ENCODE data around the gene MKS1. TPM values are rescaled to one million over a fixed set of nuclear protein-coding genes. Genes with fewer than 3 reads are reported as not detected.

The MKS1 gene
- total and polyA plus RNA-seq, 2 donors (not counting 3 experiments of a cell fraction or from before 2014, with no cell fraction given), result 12.2 to 13.2 TPM

- TF ChIP-seq POLR2A (IDR thresholded peaks at IDR 0.05; ENCODE audit: low read depth, low read length) (no peak), MAX (IDR thresholded peaks at IDR 0.05; ENCODE audit: insufficient read depth, insufficient read length) (no peak), FOS (IDR thresholded peaks at IDR 0.05; ENCODE audit: borderline replicate concordance, insufficient read depth, low read length) (no peak), JUN (IDR thresholded peaks at IDR 0.05; ENCODE audit: borderline replicate concordance, insufficient read depth, insufficient read length, low read depth) (no peak), MYC (IDR thresholded peaks at IDR 0.05; ENCODE audit: low read depth, low read length) (no peak), POLR2AphosphoS5 (IDR thresholded peaks at IDR 0.05; ENCODE audit: insufficient read depth, low read depth, low read length) (no peak), GATA2 (IDR thresholded peaks at IDR 0.05; ENCODE audit: insufficient read depth, insufficient read length, low read depth, low read length) (no peak), EZH2 (IDR thresholded peaks at IDR 0.05; ENCODE audit: borderline replicate concordance, low read depth, low read length, severe bottlenecking) (no peak)
- TF ChIP-seq, protein P1, sequence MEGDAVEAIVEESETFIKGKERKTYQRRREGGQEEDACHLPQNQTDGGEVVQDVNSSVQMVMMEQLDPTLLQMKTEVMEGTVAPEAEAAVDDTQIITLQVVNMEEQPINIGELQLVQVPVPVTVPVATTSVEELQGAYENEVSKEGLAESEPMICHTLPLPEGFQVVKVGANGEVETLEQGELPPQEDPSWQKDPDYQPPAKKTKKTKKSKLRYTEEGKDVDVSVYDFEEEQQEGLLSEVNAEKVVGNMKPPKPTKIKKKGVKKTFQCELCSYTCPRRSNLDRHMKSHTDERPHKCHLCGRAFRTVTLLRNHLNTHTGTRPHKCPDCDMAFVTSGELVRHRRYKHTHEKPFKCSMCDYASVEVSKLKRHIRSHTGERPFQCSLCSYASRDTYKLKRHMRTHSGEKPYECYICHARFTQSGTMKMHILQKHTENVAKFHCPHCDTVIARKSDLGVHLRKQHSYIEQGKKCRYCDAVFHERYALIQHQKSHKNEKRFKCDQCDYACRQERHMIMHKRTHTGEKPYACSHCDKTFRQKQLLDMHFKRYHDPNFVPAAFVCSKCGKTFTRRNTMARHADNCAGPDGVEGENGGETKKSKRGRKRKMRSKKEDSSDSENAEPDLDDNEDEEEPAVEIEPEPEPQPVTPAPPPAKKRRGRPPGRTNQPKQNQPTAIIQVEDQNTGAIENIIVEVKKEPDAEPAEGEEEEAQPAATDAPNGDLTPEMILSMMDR (IDR thresholded peaks at IDR 0.05; ENCODE audit: extremely low read depth in 1 of 2, insufficient read depth in 1 of 2, low read depth in 1 of 2, low read length in 2 of 2), result no peak
- no peak overlapping the region for H3K4me3 ChIP-seq (replicated peaks in 1 of 3; ENCODE audit: insufficient read depth in 1 of 3, low read depth in 1 of 3, low read length in 3 of 3)
- DNase-seq (ENCODE audit: low read depth, low spot score) (no peak), FAIRE-seq (no peak)
- no peak overlapping the region for H2AFZ ChIP-seq (ENCODE audit: low read depth, low read length)
- ChIA-PET CTCF (no interaction called here), POLR2A (no interaction called here)
- dilution Hi-C loops (cut with MboI; ENCODE audit: extremely low pct_ligation_motif_present, low sequenced_read_pairs) (no loop called here), intact Hi-C loops (cut with micrococcal nuclease) (no loop called here)
- no peak overlapping the region for H3K4me2 ChIP-seq (ENCODE audit: insufficient read depth, low read length)
- H3K79me2 ChIP-seq (ENCODE audit: control insufficient read depth, insufficient read depth, low read length), result no peaks in the 10 kb centered on the region
- no peaks in the 10 kb centered on the region for H3K36me3 ChIP-seq (ENCODE audit: control insufficient read depth in 2 of 2, extremely low read depth in 1 of 2, insufficient read depth in 2 of 2, low read length in 2 of 2)
- no peaks in the 10 kb centered on the region for H3K9me3 ChIP-seq (replicated peaks; ENCODE audit: control insufficient read depth, insufficient read depth, low read length)
- BruUV-seq (replicated peaks), result no TSS peak
- H3K27me3 ChIP-seq (ENCODE audit: control insufficient read depth in 2 of 2, insufficient read depth in 2 of 2, low read length in 2 of 2), result no peaks in the 10 kb centered on the region
- H3K9ac ChIP-seq (replicated peaks; ENCODE audit: extremely low read depth, insufficient read depth, low read length), result no peak overlapping the region
- H3K9me1 ChIP-seq (replicated peaks; ENCODE audit: control insufficient read depth, extremely low read depth, insufficient read depth, low read length), result no peaks in the 10 kb centered on the region
- H3K4me1 ChIP-seq (ENCODE audit: control insufficient read depth, extremely low read depth, insufficient read depth, low read length), result no peaks in the 10 kb centered on the region
- no peak overlapping the region for H3K27ac ChIP-seq (ENCODE audit: insufficient read depth, low read depth, low read length)
- no peaks in the 10 kb centered on the region for H4K20me1 ChIP-seq (replicated peaks; ENCODE audit: control insufficient read depth, extremely low read depth, insufficient read depth, low read length)
These were observed 37.3 kb downstream of the MKS1 start for GRCh38 chr17:58181796-58182195.
